HEK293 (cell line): ENCODE results near the gene ZNF830.
A peak's percentile ranks its signal among the peaks of the same experiment; 100 is the strongest.

Experiments used
- CTCF ChIA-PET: fragments of 350-600 bp; formaldehyde crosslinking; extraction: SDS; loops from one replicate; lab custom pipeline; 2021; ENCODE audit warnings: antibody characterized with exemption; lab: Yijun Ruan, JAX
- POLR2A ChIA-PET: fragments of 300-600 bp; formaldehyde crosslinking; extraction: SDS; loops from one replicate; lab custom pipeline; 2020; ENCODE audit warnings: antibody characterized with exemption, inconsistent platforms; lab: Yijun Ruan, JAX
- H3K27ac ChIP-seq: fragments of 200-500 bp; sonication (Bioruptor generic); 2 replicates; pipeline ENCODE4 v1.5.1; 2014; ENCODE audit warnings: low read depth, low read length, control low read depth, inconsistent platforms; ENCODE audit errors: extremely low read depth
- H3K36me3 ChIP-seq, 2 experiments: fragments of 200-500 bp in 1 of 2; sonication (Bioruptor generic) in 1 of 2; 1 replicate in 1 of 2; 2 replicates in 1 of 2; pipeline ENCODE4 v1.5.1; 2014 to 2017; ENCODE audit warnings: inconsistent platforms in 2 of 2, low read length in 2 of 2; ENCODE audit not compliant: control insufficient read depth in 2 of 2, insufficient read depth in 1 of 2
- H3K4me1 ChIP-seq: fragments of 200-500 bp; sonication (Bioruptor generic); 2 replicates; pipeline ENCODE4 v1.5.1; 2014; ENCODE audit warnings: mild to moderate bottlenecking, low read length, inconsistent platforms; ENCODE audit not compliant: control insufficient read depth, insufficient read depth
- H3K4me3 ChIP-seq: 2 replicates; pipeline ENCODE4 v1.5.1; 2011; ENCODE audit warnings: low read depth, mild to moderate bottlenecking, control low read depth, low read length, moderate library complexity
- H3K9me3 ChIP-seq: fragments of 200-500 bp; sonication (Bioruptor generic); 2 replicates; pipeline ENCODE4 v1.5.1; 2014; ENCODE audit warnings: low read depth, low read length, inconsistent platforms; ENCODE audit not compliant: control insufficient read depth, insufficient read depth
- FEZF1 ChIP-seq: fragments of 450-650 bp; formaldehyde crosslinking; IDR thresholded peaks from 2 replicates; pipeline ENCODE4 v1.5.1; 2016; ENCODE audit warnings: missing biosample characterization, missing genetic modification characterization
- KLF9 ChIP-seq: fragments of 450-650 bp; formaldehyde crosslinking; IDR thresholded peaks from 2 replicates; pipeline ENCODE4 v1.5.1; 2016; ENCODE audit warnings: missing biosample characterization, missing genetic modification characterization, low read depth
- SP3 ChIP-seq: fragments of 450-650 bp; formaldehyde crosslinking; IDR thresholded peaks from 2 replicates; pipeline ENCODE4 v1.5.1; 2016; ENCODE audit warnings: missing biosample characterization, missing genetic modification characterization
- YY2 ChIP-seq: fragments of 450-650 bp; formaldehyde crosslinking; IDR thresholded peaks from 2 replicates; pipeline ENCODE4 v1.5.1; 2016; ENCODE audit warnings: missing biosample characterization, missing genetic modification characterization
- ZFP69B ChIP-seq: fragments of 450-650 bp; formaldehyde crosslinking; IDR thresholded peaks from 2 replicates; pipeline ENCODE4 v1.5.1; 2016; ENCODE audit warnings: missing biosample characterization, missing genetic modification characterization
- ZIC2 ChIP-seq: fragments of 450-650 bp; formaldehyde crosslinking; IDR thresholded peaks from 2 replicates; pipeline ENCODE4 v1.5.1; 2016; ENCODE audit warnings: missing biosample characterization, missing genetic modification characterization
- ZNF10 ChIP-seq: fragments of 450-650 bp; formaldehyde crosslinking; IDR thresholded peaks from 2 replicates; pipeline ENCODE4 v1.5.1; 2017; ENCODE audit warnings: missing biosample characterization, missing genetic modification characterization
- ZNF157 ChIP-seq: fragments of 450-650 bp; formaldehyde crosslinking; IDR thresholded peaks from 2 replicates; pipeline ENCODE4 v1.5.1; 2016; ENCODE audit warnings: missing biosample characterization, missing genetic modification characterization
- ZNF214 ChIP-seq: fragments of 450-650 bp; formaldehyde crosslinking; IDR thresholded peaks from 2 replicates; pipeline ENCODE4 v1.5.1; 2017; ENCODE audit warnings: missing biosample characterization, mild to moderate bottlenecking, missing genetic modification characterization, borderline replicate concordance
- ZNF366 ChIP-seq: fragments of 450-650 bp; formaldehyde crosslinking; conservative IDR thresholded peaks from 2 replicates; pipeline ENCODE4 v1.5.1; 2016; ENCODE audit warnings: missing biosample characterization, missing genetic modification characterization
- ZNF548 ChIP-seq: fragments of 450-650 bp; formaldehyde crosslinking; IDR thresholded peaks from 2 replicates; pipeline ENCODE4 v1.5.1; 2016; ENCODE audit warnings: missing biosample characterization, missing genetic modification characterization
- ZNF571 ChIP-seq: fragments of 450-650 bp; formaldehyde crosslinking; IDR thresholded peaks from 2 replicates; pipeline ENCODE4 v1.5.0; 2017; ENCODE audit warnings: missing biosample characterization, missing genetic modification characterization
- ZNF585B ChIP-seq: fragments of 450-650 bp; formaldehyde crosslinking; IDR thresholded peaks from 2 replicates; pipeline ENCODE4 v1.5.1; 2016; ENCODE audit warnings: missing biosample characterization, missing genetic modification characterization
- ZNF600 ChIP-seq: fragments of 450-650 bp; formaldehyde crosslinking; IDR thresholded peaks from 2 replicates; pipeline ENCODE4 v1.5.1; 2016; ENCODE audit warnings: missing biosample characterization, missing genetic modification characterization
- ZNF624 ChIP-seq: fragments of 450-650 bp; formaldehyde crosslinking; IDR thresholded peaks from 2 replicates; pipeline ENCODE4 v1.5.1; 2017; ENCODE audit warnings: missing biosample characterization, missing genetic modification characterization
- ZNF837 ChIP-seq: fragments of 450-650 bp; formaldehyde crosslinking; IDR thresholded peaks from 2 replicates; pipeline ENCODE4 v1.5.1; 2016; ENCODE audit warnings: missing biosample characterization, missing genetic modification characterization
- ZNF843 ChIP-seq: fragments of 450-650 bp; formaldehyde crosslinking; IDR thresholded peaks from 2 replicates; pipeline ENCODE4 v1.5.1; 2016; ENCODE audit warnings: missing biosample characterization, missing genetic modification characterization
- ZXDB ChIP-seq: fragments of 450-650 bp; formaldehyde crosslinking; IDR thresholded peaks from 2 replicates; pipeline ENCODE4 v1.5.1; 2016; ENCODE audit warnings: missing biosample characterization, missing genetic modification characterization
- TF ChIP-seq, protein P1 (sequence below): fragments of 450-650 bp; formaldehyde crosslinking; IDR thresholded peaks from 2 replicates; pipeline ENCODE4 v1.5.1; 2016; ENCODE audit warnings: missing biosample characterization, missing genetic modification characterization
- TF ChIP-seq, protein P2 (sequence below): fragments of 450-650 bp; formaldehyde crosslinking; IDR thresholded peaks from 2 replicates; pipeline ENCODE4 v1.5.1; 2016; ENCODE audit warnings: missing biosample characterization, missing genetic modification characterization
- TF ChIP-seq, protein P3 (sequence below): fragments of 450-650 bp; formaldehyde crosslinking; IDR thresholded peaks from 2 replicates; pipeline ENCODE4 v1.5.0; 2017; ENCODE audit warnings: missing biosample characterization, missing genetic modification characterization, borderline replicate concordance
- TF ChIP-seq, protein P4 (sequence below): fragments of 450-650 bp; formaldehyde crosslinking; IDR thresholded peaks from 2 replicates; pipeline ENCODE4 v1.5.1; 2016; ENCODE audit warnings: missing biosample characterization, missing genetic modification characterization
- TF ChIP-seq, protein P5 (sequence below): fragments of 450-650 bp; formaldehyde crosslinking; IDR thresholded peaks from 2 replicates; pipeline ENCODE4 v1.5.1; 2017; ENCODE audit warnings: missing biosample characterization, missing genetic modification characterization

The ZNF830 gene

DNA sequence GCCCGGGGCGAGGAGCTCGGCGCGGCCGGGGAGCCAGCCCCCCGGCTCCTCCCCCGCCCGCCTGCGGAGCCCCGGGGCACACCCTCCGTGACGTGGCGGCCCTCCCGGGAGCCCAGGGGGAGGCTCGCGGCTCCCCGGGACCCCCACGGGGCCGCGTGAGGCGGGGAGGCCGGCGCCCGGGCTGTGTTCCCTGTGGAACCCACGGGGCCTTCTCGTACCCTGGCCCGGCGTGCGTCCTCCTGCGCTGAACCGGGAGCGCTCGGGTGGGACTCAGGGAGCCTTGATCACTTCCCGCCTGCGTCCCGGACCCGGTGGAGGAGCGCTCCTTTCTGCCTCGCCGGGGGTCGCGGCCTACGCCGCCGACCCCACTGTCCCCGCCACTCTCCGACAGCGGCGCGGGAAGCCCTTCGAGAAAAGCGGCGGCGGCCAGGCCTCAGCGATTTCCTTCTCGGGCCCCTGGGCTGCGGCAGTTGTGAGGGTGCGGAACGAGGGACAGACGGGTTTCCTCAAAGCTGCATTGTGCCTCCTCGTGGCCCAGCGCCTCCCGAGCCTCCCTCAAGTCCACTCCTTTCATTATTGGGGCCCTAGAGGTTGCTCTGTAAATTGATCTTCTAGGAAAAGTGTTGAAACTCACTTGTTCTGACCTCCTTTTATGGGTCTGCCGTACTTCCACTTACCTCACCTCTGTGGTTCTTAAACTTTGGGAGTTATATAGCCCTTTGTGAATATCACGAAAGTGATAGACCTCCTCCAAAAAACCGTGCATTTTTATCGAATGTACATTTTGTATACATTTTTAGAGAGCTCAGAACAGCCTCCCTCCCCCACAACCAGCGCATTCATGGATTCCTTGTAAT is 19.6 kb downstream of the ZNF830 start (continued):
- TF ChIP-seq ZNF366 (peak; percentile 56), ZXDB (peak; percentile 56), ZIC2 (tag by site-specific recombination) (peak; percentile 74)
- TF ChIP-seq, protein P1, sequence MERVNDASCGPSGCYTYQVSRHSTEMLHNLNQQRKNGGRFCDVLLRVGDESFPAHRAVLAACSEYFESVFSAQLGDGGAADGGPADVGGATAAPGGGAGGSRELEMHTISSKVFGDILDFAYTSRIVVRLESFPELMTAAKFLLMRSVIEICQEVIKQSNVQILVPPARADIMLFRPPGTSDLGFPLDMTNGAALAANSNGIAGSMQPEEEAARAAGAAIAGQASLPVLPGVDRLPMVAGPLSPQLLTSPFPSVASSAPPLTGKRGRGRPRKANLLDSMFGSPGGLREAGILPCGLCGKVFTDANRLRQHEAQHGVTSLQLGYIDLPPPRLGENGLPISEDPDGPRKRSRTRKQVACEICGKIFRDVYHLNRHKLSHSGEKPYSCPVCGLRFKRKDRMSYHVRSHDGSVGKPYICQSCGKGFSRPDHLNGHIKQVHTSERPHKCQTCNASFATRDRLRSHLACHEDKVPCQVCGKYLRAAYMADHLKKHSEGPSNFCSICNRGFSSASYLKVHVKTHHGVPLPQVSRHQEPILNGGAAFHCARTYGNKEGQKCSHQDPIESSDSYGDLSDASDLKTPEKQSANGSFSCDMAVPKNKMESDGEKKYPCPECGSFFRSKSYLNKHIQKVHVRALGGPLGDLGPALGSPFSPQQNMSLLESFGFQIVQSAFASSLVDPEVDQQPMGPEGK (tag by site-specific recombination) = peak; percentile 54

DNA sequence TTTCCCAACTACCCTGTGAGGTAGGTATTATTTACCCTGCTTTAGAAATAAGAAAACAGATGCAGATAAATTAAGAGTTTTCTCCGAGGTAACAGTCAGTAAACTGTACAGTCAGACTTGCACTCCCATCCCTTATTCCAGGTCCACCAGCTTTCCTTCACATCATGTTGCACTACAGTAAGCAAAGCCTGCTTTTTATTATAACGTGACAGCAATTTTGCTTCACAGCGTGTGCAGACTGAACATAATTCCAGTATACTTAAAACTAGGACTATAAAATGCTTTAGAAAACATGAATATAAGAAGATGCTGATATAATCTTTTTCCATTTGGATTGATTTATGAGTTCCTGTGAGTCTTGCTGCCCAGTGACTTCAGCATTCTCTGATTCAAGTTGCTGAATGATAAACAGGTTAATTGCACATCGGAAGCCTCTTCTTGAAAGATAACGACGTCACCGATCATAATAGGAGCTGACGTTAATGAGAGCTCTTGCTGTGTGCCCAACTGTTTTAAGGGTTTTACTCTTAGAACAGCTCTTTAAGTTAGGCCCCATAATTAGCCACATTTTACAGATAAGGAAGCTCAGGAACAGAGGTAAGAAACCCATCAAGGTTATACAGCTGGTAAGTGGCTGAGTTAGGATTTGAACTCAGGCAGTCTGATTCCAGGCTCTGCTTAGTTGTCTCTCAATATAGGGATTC is 20.4 kb downstream of the ZNF830 start:
- Histone ChIP-seq H3K4me3 (peak overlapping the region; percentile 84), H3K27ac (peak overlapping the region; percentile 94), H3K4me1 (peaks cover 10% of the 10 kb centered on the region), H3K36me3 (peaks cover 27 to 38% of the 10 kb centered on the region in 2 experiments), H3K9me3 (no peaks in the 10 kb centered on the region)
- ChIA-PET POLR2A (interaction anchor here (1.1 to 1.6 kb wide), 3 partner anchors 20 to 82 kb away, joined by 4 to 5 read pairs (median 5); partner anchors contain the start of genes CCT6B, RFFL and ZNF830), CTCF (interaction anchor here (0.6 to 2.4 kb wide), 8 partner anchors 9 to 780 kb away, joined by 3 to 12 read pairs (median 3); partner anchors contain the start of gene RAD51D)
- TF ChIP-seq ZFP69B (tag by site-specific recombination) (peak; percentile 83), ZXDB (no peak; the same call in none of the 2 replicates), ZNF157 (tag by site-specific recombination) (no peak), ZNF624 (tag by site-specific recombination) (no peak), ZNF571 (no peak), ZNF10 (tag by site-specific recombination) (peak; percentile 90), KLF9 (no peak), ZNF214 (no peak; the same call in 1 of the 2 replicates), FEZF1 (tag by site-specific recombination) (peak; percentile 99), SP3 (tag by site-specific recombination) (peak; percentile 58), ZNF600 (tag by site-specific recombination) (no peak), YY2 (tag by site-specific recombination) (no peak), ZNF837 (tag by site-specific recombination) (no peak), ZNF548 (no peak), ZNF585B (tag by site-specific recombination) (no peak), ZNF843 (tag by site-specific recombination) (peak; percentile 100)
- TF ChIP-seq, protein P2, sequence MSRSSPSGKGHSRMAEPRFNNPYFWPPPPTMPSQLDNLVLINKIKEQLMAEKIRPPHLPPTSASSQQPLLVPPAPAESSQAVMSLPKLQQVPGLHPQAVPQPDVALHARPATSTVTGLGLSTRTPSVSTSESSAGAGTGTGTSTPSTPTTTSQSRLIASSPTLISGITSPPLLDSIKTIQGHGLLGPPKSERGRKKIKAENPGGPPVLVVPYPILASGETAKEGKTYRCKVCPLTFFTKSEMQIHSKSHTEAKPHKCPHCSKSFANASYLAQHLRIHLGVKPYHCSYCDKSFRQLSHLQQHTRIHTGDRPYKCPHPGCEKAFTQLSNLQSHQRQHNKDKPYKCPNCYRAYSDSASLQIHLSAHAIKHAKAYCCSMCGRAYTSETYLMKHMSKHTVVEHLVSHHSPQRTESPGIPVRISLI (tag by site-specific recombination) = peak; percentile 40; the same call in 1 of the 2 replicates
- TF ChIP-seq, protein P3, sequence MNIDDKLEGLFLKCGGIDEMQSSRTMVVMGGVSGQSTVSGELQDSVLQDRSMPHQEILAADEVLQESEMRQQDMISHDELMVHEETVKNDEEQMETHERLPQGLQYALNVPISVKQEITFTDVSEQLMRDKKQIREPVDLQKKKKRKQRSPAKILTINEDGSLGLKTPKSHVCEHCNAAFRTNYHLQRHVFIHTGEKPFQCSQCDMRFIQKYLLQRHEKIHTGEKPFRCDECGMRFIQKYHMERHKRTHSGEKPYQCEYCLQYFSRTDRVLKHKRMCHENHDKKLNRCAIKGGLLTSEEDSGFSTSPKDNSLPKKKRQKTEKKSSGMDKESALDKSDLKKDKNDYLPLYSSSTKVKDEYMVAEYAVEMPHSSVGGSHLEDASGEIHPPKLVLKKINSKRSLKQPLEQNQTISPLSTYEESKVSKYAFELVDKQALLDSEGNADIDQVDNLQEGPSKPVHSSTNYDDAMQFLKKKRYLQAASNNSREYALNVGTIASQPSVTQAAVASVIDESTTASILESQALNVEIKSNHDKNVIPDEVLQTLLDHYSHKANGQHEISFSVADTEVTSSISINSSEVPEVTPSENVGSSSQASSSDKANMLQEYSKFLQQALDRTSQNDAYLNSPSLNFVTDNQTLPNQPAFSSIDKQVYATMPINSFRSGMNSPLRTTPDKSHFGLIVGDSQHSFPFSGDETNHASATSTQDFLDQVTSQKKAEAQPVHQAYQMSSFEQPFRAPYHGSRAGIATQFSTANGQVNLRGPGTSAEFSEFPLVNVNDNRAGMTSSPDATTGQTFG (tag by site-specific recombination) = 0 out of 2 replicates have a peak, but pooled peaks have one; percentile 23
- TF ChIP-seq, protein P4, sequence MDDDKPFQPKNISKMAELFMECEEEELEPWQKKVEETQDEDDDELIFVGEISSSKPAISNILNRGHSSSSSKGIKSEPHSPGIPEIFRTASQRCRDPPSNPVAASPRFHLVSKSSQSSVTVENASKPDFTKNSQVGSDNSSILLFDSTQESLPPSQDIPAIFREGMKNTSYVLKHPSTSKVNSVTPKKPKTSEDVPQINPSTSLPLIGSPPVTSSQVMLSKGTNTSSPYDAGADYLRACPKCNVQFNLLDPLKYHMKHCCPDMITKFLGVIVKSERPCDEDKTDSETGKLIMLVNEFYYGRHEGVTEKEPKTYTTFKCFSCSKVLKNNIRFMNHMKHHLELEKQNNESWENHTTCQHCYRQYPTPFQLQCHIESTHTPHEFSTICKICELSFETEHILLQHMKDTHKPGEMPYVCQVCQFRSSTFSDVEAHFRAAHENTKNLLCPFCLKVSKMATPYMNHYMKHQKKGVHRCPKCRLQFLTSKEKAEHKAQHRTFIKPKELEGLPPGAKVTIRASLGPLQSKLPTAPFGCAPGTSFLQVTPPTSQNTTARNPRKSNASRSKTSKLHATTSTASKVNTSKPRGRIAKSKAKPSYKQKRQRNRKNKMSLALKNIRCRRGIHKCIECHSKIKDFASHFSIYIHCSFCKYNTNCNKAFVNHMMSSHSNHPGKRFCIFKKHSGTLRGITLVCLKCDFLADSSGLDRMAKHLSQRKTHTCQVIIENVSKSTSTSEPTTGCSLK = no peak
- TF ChIP-seq, protein P5, sequence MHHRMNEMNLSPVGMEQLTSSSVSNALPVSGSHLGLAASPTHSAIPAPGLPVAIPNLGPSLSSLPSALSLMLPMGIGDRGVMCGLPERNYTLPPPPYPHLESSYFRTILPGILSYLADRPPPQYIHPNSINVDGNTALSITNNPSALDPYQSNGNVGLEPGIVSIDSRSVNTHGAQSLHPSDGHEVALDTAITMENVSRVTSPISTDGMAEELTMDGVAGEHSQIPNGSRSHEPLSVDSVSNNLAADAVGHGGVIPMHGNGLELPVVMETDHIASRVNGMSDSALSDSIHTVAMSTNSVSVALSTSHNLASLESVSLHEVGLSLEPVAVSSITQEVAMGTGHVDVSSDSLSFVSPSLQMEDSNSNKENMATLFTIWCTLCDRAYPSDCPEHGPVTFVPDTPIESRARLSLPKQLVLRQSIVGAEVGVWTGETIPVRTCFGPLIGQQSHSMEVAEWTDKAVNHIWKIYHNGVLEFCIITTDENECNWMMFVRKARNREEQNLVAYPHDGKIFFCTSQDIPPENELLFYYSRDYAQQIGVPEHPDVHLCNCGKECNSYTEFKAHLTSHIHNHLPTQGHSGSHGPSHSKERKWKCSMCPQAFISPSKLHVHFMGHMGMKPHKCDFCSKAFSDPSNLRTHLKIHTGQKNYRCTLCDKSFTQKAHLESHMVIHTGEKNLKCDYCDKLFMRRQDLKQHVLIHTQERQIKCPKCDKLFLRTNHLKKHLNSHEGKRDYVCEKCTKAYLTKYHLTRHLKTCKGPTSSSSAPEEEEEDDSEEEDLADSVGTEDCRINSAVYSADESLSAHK (tag by site-specific recombination) = peak; percentile 99
